DND-41 (cell line): ENCODE measurements around the gene PRKCZ.

Experiments used
- ATAC-seq: fragments of 200-7000 bp; cut with Tn5 transposase; 3 replicates; pipeline ENCODE4 v1.9.1; 2021; ENCODE audit warnings: low read depth; ENCODE audit not compliant: insufficient read depth
- DNase-seq: peaks from one replicate; pipeline ENCODE4 v3.0.0-alpha.2; 2020
- H2AFZ ChIP-seq: 2 replicates; pipeline ENCODE4 v1.6.0; 2012; ENCODE audit warnings: low read depth, low read length
- H3K27ac ChIP-seq: 2 replicates; pipeline ENCODE4 v1.5.1; 2012; ENCODE audit warnings: low read length, inconsistent platforms
- H3K27me3 ChIP-seq: fragments of 200-600 bp; sonication (generic); 2 replicates; pipeline ENCODE4 v1.6.0; 2012; ENCODE audit warnings: low read length, mild to moderate bottlenecking, inconsistent platforms; ENCODE audit not compliant: insufficient read depth, poor library complexity
- H3K36me3 ChIP-seq: 2 replicates; pipeline ENCODE4 v1.5.1; 2012; ENCODE audit warnings: low read length, inconsistent platforms; ENCODE audit not compliant: insufficient read depth
- H3K4me1 ChIP-seq: 2 replicates; pipeline ENCODE4 v1.5.1; 2012; ENCODE audit warnings: mild to moderate bottlenecking, low read length; ENCODE audit not compliant: insufficient read depth
- H3K4me2 ChIP-seq: 2 replicates; pipeline ENCODE4 v1.6.0; 2012; ENCODE audit warnings: mild to moderate bottlenecking, moderate library complexity, low read length, inconsistent platforms; ENCODE audit not compliant: insufficient read depth
- H3K4me3 ChIP-seq, 2 experiments: fragments of 200-600 bp in 1 of 2; shearing (Covaris generic) in 1 of 2; 2 replicates each; pipeline ENCODE4 v1.5.1; 2012 to 2016; ENCODE audit warnings: inconsistent platforms in 2 of 2, low read length in 2 of 2, mild to moderate bottlenecking in 2 of 2, low read depth in 1 of 2, moderate library complexity in 1 of 2
- H3K79me2 ChIP-seq: 2 replicates; pipeline ENCODE4 v1.6.0; 2012; ENCODE audit warnings: low read length, inconsistent platforms; ENCODE audit not compliant: insufficient read depth
- H3K9ac ChIP-seq: 2 replicates; pipeline ENCODE4 v1.6.0; 2012; ENCODE audit warnings: low read depth, mild to moderate bottlenecking, inconsistent platforms, low read length, moderate library complexity
- H3K9me3 ChIP-seq: 2 replicates; pipeline ENCODE4 v1.5.1; 2012; ENCODE audit warnings: low read length, moderate library complexity, mild to moderate bottlenecking, inconsistent platforms; ENCODE audit not compliant: insufficient read depth, severe bottlenecking
- H4K20me1 ChIP-seq: 2 replicates; pipeline ENCODE4 v1.6.0; 2012; ENCODE audit warnings: low read length; ENCODE audit not compliant: insufficient read depth
- CTCF ChIP-seq: IDR thresholded peaks from 2 replicates; pipeline ENCODE4 v1.5.1; 2012; ENCODE audit warnings: borderline replicate concordance, low read length, moderate library complexity, mild to moderate bottlenecking; ENCODE audit not compliant: poor library complexity, severe bottlenecking; ENCODE audit errors: extremely low read depth
- EZH2 ChIP-seq: IDR thresholded peaks from 3 replicates; pipeline ENCODE4 v1.6.1; 2012; ENCODE audit warnings: borderline replicate concordance, low read depth, mild to moderate bottlenecking, moderate library complexity, low read length, inconsistent platforms; ENCODE audit not compliant: severe bottlenecking

The PRKCZ gene

DNA sequence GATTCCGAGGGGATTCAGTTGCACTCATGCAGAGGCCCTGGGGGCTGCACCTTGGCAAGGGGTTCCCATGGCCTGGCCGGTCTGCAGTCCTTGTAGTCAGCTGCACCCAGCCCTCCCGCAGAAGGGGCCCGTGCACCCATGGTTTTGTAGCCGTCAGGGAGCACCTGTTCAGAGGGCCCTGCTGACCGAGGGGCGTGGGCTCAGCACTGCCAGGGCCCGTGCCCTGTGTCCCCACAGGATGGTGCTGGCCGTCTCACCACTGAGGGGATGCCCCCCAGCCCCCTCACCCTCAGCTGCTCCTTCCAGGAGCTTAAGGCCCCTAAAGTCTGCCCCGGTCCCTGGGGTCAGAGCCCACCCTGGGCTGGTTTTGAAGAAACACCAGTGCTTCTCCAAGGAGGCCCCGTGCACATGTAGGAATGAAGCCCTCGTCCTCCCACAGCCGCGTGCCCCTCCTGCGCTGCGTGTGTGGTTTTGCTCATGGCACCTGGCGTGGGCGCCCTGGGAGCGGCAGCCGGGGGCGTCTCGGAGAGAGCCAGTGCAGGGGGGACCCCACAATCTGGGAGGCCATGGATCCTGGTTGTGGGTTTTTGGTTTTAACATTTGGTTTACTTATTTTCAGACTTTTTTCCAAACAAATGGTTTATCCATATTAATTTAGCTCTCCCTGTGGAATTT, 40.1 kb downstream of the PRKCZ start:
- TF ChIP-seq EZH2 (no peak), CTCF (no peak)
- H3K9ac ChIP-seq, result no peak overlapping the region
- no peak overlapping the region for H2AFZ ChIP-seq
- no peaks in the 10 kb centered on the region for H3K27me3 ChIP-seq
- no peaks in the 10 kb centered on the region for H3K4me1 ChIP-seq
- no peaks in the 10 kb centered on the region for H3K79me2 ChIP-seq
- H4K20me1 ChIP-seq, result no peaks in the 10 kb centered on the region
- H3K9me3 ChIP-seq, result no peaks in the 10 kb centered on the region
- no peak for DNase-seq
- no peak for ATAC-seq
- H3K4me2 ChIP-seq, result no peak overlapping the region
- no peak overlapping the region for H3K4me3 ChIP-seq
- H3K36me3 ChIP-seq, result no peaks in the 10 kb centered on the region
- no peak overlapping the region for H3K27ac ChIP-seq

DNA sequence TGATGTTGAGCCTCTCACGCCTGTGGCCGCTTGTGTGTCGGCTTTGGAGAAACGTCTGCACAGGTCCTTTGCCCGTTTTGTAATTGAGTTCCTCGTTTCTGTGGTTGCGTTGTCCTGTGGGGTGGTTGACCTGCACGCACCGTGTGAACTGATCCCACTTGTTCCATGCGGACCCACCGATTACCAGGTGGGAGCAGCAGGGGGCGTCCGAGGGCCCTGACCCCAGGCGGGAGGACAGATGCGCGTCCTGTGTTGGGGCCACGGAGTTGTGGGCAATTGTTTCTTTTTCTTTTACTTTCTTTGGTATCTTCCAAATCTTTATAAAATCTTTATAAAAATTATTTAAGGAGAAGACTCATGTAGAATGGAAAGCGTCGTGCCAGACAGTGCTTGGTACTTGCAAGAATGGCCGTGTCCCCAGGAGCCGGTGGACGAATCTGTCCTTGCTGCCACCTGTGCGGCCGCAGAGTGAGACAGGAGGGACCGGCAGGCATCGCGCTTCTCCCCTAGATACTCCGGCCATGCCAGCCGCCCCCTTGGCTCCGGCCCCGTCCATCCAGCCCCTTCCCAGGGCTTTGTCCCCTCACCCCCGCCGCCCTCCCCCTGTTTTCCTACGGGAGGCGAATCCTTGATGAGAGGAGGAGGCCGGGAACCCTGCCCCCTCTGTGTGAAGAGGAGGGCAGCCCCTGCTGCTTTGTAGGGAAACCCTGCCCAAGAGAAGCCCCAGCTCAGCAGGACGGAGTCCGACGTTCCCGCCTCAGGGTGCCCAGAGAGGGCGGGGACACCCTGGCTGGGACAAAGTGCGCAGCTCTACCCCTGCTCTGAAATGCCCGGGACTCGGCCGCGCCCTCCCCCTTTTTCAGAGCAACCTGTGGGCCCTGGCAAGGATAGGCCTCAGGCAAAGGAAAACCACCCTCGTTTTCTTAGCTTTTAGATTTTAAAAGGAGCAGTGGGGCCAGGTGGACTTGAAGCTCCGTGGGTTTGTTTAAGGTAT, 41.7 kb downstream of the PRKCZ start:
- Histone ChIP-seq H3K27ac (no peak overlapping the region), H3K9ac (no peak overlapping the region), H2AFZ (no peak overlapping the region), H4K20me1 (no peaks in the 10 kb centered on the region), H3K4me2 (no peak overlapping the region), H3K36me3 (no peaks in the 10 kb centered on the region), H3K79me2 (no peaks in the 10 kb centered on the region), H3K4me3 (no peak overlapping the region), H3K27me3 (no peaks in the 10 kb centered on the region), H3K9me3 (no peaks in the 10 kb centered on the region), H3K4me1 (no peaks in the 10 kb centered on the region)
- ATAC-seq, result no peak
- no peak for TF ChIP-seq EZH2
- peak; percentile 58 for TF ChIP-seq CTCF
- DNase-seq, result peak; percentile 25

- Histone ChIP-seq H3K4me2 (no peak overlapping the region), H3K79me2 (no peaks in the 10 kb centered on the region), H2AFZ (no peak overlapping the region), H3K9ac (no peak overlapping the region), H3K4me3 (no peak overlapping the region), H3K4me1 (no peaks in the 10 kb centered on the region), H4K20me1 (no peaks in the 10 kb centered on the region), H3K27ac (no peak overlapping the region), H3K27me3 (no peaks in the 10 kb centered on the region), H3K9me3 (no peaks in the 10 kb centered on the region), H3K36me3 (no peaks in the 10 kb centered on the region)
- ATAC-seq (no peak), DNase-seq (no peak)
- TF ChIP-seq CTCF, result no peak
- TF ChIP-seq EZH2, result no peak
Measured at GRCh38 chr1:2093055-2093454, 42.8 kb downstream of the PRKCZ start.
